AG08395 (cell line): ENCODE results near the gene WWC2.
"Not testable (repeated sequence)": the region's sequence is repeated elsewhere in the genome, so short reads cannot be mapped to it uniquely, and the experiment has no call there.

Experiments used
- DNase-seq: peaks from one replicate; pipeline ENCODE4 v3.0.0; 2012; ENCODE audit warnings: mixed read lengths, low spot score

Gene WWC2

DNA sequence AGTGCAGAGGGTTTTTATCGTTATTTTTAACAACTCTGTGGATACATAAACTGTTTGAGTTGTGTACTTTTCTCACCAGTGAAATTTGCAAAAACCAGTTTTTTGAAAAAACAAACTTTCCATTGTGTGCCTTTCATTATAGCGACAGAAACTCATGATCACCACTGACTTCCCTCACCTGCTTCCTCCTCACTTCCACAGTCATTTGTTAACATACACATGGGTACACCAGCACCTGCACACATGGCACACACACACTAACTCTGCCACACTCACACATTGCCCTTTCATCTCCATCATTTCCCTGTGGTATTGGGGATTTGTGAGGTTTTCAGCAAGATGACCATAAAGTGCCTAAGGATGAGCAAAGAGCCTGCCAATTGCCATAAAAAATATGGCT, 200.4 kb downstream of the WWC2 start:
- no peak for DNase-seq

DNA sequence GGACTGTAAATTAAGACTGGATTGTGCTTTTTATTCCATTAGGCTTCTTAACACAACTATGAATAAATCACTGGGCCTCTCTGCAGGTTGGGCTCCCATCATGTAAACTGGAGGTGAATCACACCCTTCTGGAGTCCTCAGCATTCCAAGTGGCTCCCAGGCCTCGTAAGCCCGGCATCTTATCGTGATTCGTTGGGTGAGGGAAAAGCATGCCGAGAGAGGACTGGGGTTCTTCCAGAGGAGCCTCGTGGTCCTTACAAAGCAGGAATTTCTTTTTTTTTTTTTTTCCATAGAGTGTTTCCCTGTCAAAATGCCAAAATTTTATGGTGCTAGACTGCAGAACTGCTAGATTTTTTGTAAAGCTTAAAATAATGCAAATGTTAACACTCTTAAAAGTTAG, 201.0 kb downstream of the WWC2 start:
- DNase-seq, result no peak

DNA sequence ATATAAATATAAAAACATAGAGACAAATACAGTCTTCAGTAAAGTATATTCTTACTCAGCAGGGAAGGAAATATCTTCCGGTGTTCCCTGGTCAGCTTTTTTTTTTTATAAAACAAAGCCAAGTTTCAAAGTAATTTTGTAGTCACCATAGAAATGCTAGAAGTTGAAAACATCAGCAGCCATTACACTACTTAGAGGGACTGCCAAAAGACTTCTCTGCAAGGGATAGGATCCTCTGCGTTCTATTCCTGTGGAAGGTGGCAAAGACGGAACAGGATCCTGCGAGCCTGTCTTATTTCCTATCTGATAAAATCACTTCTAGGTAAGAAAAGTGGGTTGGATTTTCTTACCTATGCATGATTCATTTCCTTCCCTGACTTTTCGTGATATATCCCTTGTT, 201.6 kb downstream of the WWC2 start:
- no peak for DNase-seq

DNA sequence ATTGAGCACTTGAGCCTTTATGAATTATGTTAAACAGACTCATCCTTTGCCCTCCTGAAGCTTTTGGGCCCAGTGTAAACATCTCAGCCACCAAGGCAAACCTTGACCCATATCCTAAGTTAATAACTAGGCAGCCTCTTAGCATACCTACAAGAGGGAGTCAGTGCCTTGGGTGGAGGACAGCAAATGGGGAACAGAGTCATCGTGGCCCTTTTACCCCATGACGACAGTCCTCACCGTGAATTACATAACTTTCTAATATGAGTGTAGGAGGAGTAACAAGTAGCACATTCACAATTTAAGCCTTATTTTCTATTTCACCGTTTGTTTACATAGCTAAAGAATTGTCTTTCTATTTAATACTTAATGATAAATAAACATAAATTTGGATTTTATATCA, 204.2 kb downstream of the WWC2 start:
- no peak for DNase-seq

DNA sequence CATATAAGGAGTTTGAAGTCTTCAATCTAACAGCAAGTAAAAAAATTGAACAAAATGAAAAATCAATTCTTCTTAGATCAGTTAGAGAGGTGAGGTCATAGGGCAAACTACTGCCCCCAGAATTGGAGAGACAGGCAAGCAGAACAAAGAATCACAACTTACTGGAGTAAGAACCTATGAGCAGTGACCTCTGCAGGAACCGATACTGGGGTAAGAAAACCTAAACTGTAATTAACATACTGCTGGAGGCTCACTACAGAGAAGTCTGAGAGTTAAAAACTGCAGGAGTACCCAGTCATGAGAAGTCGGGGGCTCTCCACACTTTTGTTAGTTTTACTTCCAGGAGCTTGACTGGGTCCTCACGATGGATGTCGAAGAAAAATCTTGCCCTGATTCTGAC, 205.0 kb downstream of the WWC2 start:
- no peak for DNase-seq

DNA sequence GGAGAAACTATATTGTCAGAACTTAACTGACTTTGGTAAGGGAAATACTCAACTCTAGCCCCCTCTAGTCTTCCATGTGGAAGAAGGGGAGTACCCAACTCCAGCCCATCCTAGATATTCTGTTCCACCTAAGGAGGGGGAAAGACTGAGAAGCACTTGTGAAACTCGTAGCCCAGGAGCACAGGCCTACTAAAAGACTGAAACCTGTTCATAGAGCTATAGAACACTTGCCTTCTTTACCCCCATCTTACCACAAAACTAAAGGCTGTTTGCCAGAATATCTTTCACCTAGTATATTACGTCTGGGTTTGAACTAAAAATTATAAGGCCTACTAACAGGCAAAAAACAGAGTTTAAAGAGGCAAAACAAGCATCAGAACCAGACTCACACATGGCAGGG, 205.5 kb downstream of the WWC2 start:
- no peak for DNase-seq

DNA sequence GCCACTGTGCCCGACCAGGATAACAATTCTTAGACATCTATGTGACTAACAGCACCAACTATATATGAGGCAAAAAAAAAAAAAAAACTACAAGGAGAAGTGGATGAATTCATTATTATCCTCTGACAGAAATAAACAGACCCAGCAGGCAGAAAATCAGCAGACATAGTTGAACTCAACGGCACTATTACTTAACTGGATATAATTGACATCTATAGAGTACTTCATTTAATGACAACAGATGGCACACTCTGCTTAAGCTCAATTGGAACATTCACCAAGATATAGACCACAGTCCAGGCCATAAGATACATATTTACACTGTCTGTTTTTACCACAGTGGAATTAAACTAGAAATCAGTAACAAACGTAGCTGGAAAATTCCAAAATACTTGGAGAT, 207.8 kb downstream of the WWC2 start:
- no peak for DNase-seq

DNA sequence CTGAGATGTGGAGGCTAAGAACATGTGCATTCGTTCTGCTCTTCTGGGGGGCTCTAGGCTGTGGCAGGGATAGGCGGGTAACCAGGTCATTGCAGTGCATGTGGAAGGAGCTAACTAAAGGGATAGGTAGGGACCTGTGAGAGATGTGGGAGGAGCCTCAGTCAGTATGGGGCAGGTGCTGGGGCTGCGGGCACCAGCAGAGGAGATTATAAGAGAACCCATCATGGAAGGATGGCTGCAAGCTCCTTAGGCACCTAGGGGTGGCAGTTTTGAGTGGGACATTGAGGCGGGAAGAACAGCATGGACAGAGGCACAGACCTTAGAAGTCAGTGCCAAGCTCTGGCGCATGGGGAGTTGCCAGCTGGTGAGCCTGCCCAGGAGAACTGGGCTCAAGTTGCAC, 213.8 kb downstream of the WWC2 start:
- DNase-seq, result no peak

DNA sequence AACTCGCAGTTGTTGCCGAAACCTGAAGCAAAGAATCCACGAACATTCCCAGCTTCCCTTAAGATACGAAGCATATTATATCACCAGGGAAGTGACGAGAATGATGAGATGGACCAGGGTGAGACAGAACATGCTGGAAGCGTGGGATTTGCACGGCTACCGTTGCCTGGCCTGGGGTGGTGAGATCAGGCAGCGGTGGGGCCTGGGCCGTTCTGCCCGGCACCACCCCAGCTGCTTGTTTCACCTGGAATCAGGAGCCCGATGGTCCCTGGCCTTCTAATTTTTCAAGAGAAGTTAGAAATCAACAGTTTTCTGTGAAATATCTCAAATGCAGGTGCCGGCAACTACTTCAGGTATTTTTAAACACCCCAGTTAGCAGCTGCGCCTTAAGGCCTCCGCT, 215.3 kb downstream of the WWC2 start:
- no peak for DNase-seq

DNA sequence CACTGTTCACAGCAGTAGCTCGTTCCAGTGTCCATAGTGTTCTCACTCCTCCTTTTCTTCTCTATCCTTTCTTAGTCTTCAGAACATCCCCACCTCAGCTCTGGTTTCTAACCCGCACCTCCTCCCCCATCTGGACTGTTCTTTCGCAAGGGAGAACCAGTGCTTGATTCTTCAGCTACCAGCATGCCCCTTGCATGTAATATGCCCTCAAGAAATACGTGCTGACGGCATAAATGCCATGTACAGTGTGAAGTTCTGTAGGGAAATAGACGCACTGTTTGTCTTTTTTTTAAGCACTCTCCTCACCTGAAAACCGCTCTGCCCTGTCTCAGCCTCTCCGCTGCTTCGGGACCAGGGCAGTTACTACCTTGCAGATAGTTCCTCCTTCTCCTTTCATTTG, 215.7 kb downstream of the WWC2 start:
- DNase-seq, result no peak

DNA sequence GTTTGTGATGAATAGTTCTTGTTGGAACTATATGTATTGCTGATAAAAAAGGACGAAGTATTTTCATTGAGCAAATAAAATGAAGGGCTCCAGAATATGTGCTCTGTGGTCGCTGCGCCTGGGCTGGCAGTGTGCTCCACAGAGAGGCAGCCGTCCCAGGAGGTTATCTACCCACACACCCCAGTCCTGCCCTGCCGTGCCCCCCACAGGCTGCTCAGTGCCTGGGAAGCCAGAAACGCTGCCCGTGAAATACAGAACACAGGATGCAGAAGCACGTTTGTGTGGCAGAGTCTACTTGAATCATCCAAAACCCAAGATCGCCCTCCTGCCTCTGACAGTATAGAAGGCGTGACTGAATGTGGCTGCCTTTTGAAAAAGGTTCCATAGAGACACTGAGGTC, 219.6 kb downstream of the WWC2 start:
- DNase-seq, result no peak

DNA sequence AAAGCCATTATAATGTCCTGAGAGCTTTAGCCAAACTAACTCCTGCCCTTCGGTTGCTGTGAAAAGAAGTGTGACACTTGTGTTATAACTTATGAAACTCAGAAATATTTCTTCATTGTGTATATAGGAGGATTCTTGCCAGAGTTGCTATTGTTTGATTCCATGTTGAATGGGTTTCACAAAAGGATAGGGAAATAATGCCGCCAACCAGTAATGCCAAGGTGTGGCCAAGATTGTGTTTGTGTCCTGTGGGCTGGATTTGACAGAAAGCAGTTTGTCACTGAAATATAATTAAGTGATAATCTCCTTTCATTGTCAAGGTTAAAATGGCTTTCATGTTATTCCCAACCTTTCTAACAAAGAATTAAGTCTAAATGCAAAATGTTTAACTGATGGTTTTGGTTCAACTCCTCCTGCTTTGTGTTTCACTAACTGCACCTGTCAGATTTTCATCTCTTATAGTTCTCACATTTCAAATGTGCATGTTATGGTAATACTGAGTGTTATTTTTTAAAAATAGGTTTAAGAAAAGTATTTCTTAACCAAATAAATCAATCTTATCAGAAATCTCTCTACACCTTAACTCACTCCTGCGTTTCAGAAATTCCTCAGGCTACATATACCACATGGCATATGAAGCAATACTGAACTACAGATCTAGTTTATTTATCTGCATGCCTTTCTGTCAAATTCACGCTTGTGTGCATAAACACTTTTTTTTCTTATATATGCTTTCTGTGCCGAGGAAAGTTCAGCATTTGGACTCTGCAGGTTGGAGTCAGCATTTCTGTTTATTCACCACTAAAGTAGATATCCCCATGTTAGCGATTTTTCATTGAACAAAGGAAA, 221.4 kb downstream of the WWC2 start, which contains the start of gene CLDN22:
Gene CLDN22 (minus strand): TSS at position 66 of the 849 bp plus-strand sequence. CDS start 58 bp downstream, at position 8.
- no peak for DNase-seq

DNA sequence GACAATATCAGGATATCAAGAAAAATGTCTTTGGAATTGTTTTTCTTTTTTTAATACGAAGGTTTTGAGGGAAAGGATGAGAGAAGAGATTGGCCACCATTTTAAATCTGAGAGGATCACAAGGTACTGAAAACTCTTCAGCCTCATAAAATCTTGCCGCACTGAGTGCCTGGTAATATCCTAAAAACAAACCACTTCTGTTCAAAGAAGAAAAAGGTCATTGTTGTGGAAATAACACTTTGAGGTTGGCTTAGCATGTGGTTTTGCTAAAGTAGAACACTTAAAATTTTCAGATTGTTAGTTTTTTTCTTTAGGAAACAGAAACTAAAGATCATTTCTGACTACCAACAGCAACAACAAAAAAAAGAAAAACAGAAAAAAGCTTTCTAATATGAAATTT, 222.0 kb downstream of the WWC2 start:
- no peak for DNase-seq

DNA sequence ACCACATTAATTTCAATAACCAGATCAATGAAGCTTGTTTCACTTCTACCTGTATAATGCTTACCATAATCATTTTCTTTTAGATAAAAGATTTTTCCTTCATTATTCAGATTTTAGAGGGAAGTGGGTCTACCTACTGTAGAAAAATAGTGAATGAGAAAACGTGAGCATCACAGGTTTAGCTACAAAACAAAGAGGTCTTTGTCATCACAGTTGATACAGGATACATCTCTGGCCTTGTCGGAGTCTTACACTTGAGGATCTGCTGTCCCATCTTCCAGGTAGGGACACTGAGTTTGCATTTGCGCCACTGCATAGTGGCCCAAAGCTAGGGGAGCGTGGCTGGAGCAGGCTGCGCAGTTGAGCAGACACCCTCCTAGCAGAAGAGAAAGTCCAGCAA, 222.5 kb downstream of the WWC2 start:
- no peak for DNase-seq

DNA sequence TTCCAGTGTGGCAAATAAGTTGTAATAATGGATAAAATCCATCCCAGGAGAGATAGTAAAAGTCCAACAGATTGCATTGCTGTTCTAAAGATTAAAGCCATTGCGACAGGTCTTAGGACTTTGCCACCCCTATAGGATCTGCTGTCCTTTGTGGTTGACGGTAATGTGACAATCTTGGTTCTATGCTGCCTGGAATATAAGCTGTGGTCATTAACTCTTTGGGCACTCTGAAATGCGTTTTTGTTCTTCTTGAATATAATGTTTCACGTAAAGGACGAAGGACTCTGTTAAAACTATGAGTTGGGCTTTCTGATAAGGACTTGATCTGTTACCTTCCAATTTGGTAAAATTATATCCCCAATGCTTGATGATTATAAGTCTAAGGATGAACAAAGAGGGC, 223.3 kb downstream of the WWC2 start, which contains the start of gene CLDN24:
Gene CLDN24 (minus strand): TSS at position 101 of the 400 bp plus-strand sequence. CDS start 0 bp downstream, at position 101.
- DNase-seq, result no peak

DNA sequence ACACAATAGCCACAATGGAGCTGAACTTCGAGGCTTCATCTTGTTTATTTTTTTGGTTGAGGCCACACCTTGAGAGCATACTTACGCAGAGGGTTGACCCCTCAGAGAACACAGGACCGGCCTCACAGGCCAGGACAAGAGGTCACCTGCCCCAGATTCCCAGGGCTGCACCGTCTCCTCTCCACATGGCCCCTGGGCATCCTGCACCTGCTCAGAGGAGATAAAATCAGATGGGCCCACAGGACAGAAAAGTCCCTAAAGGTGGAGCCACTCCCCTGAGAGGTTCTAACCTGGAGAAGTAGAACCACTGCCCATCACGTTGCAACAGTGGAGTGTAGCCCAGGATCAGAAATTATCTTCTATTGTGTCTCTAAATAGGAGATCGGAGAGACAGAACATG, 224.2 kb downstream of the WWC2 start:
- no peak for DNase-seq

DNA sequence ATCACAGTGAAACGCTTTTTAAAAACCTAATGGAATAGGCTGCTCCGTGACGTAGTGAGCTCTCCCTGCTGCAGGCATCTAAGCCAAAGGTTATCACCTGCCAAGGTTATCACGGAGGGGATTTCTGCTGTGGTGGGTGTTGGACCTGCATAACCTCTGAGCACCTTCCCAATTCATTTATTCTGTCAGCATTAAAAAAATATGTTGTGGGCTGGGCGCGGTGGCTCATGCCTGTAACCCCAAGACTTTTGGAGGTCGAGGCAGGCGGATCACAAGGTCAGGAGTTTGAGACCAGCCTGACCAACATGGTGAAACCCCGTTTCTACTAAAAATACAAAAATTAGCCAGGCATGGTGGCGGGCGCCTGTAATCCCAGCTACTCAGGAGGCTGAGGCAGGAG, 225.0 kb downstream of the WWC2 start:
- DNase-seq, result not testable (repeated sequence)

DNA sequence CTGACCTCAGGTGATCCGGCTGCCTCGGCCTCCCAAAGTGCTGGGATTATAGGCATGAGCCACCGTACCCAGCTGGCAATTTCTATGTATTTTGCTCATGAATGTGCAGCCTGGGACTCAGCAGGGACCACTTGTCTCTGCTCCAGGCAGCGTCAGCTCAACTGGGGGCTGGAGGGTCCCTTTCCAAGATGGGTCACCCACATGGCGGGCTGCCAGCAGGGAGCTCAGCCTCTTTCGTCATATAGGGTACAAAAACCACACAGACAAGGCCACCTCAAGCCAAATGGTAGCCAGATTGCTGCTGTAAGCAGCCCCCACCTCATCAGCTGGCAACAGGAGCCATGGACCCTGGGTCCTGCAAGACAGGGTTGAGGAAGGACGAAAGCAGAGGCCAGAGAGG, 225.6 kb downstream of the WWC2 start:
- no peak for DNase-seq

DNA sequence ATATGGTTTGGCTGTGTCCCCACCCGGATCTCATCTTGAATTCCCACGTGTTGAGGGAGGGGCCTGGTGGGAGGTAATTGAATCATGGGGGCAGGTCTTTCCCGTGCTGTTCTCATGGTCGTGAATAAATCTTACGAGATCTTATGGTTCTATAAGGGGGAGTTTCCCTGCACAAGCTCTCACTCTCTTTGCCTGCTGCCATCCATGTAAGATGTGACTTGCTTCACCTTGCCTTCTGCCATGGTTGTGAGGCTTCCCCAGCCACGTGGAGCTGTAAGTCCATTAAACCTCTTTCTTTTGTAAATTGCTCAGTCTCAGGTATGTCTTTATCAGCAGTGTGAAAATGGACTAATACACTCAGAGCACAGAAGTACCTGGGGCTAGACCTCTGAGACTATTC, 227.3 kb downstream of the WWC2 start:
- not testable (repeated sequence) for DNase-seq

DNA sequence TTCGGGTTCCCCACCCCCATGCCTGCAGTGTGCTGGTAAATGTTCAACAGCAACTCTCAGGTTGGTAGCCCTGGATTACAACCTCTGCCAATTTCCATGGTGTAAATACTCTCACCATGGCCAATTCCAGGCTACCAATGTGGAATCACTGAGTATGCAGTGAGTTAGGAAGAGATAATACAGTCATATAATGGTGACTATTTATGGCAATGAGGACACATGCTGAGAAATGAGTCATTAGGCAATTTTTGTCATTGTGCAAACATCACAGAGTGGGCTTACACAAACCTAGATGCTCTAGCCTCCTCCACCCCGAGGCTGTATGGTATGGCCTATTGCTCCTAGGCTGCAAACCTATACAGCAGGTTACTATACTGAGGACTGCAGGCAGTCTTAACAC, 227.8 kb downstream of the WWC2 start:
- no peak for DNase-seq

DNA sequence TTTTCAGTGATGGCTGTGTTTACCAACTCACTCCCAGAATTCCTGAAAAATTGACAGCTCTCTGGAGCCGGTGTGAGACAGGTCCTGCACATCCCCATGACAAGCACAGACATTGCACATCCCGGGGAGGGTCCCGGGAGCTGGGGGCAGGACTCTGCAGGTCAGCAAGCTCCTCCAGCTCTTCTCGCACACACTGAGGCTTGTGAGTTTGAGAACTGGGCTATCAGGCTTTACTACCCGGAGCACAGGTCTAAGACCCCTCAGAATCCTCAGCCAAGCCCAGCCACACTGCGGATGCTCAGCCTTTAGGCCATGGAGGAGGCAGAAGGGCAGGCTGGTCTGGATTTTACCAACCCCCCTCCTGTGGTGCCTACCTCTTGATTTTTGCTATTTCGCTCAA, 228.8 kb downstream of the WWC2 start:
- no peak for DNase-seq

DNA sequence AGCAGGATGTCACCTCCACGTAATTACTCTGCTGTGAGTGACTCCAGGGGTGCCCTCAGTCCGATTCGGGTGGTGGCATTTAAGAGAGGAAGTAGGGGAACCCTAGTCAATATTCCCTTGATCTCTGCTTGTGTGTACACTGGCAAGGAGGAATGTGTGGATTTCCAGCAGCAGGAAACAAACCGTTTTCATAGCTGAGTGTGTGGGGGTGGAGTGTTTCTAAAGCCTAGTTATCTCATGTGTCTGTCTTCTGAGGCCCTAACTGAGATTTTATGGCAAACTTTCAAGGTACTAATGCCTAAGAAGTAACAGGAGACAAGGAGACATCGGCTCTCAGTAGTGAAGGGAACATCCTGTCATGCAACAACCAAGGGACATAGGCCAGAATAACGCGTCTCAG, 229.8 kb downstream of the WWC2 start:
- DNase-seq, result no peak

DNA sequence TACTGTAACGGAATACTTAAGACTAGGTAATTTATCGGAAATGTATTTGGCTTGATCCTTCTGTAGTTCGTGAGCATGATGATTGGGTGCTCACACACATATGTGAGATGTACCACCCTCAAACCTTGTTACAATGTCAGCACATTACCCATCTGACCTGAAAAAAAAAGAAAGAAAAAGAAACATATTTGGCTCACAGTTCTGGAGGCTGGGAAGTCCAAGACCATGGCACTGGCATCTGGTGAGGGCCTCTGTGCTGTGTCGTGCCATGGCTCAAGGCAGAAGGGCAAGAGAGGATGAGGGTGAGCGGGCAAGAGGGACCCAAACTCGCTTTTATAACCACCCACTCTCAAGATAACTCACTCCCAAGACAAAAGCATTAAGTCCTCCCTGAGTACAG, 230.2 kb downstream of the WWC2 start:
- DNase-seq, result no peak
